Measurements from ENCODE around the gene PKD1.

Gene PKD1

GRCh38 chr16:2084895-2085625 is 50.6 kb downstream of the PKD1 start:
- no peak for TF ChIP-seq CTCF (IDR thresholded peaks at IDR 0.05; ENCODE audit: low read depth, low read length)
- H3K4me3 ChIP-seq (replicated peaks in 1 of 2; ENCODE audit: low read depth in 2 of 2, low read length in 2 of 2): no peak overlapping the region
- no peak for DNase-seq (ENCODE audit: low read depth in 2 of 2)

GRCh38 chr16:2083876-2084780 is 51.6 kb downstream of the PKD1 start:
- no peak for DNase-seq (ENCODE audit: low read depth in 2 of 2)

GRCh38 chr16:2083409-2083808 is 52.3 kb downstream of the PKD1 start:
- no peak for DNase-seq (ENCODE audit: low read depth in 2 of 2)
- no peak for TF ChIP-seq CTCF (IDR thresholded peaks at IDR 0.05; ENCODE audit: low read depth, low read length)
- H3K4me3 ChIP-seq (replicated peaks in 1 of 2; ENCODE audit: low read depth in 2 of 2, low read length in 2 of 2): no peak overlapping the region

More at GRCh38 chr16:2083876-2084780, 51.6 kb downstream of the PKD1 start:
- TF ChIP-seq CTCF (IDR thresholded peaks at IDR 0.05; ENCODE audit: low read depth, low read length): no peak
- no peak overlapping the region for H3K4me3 ChIP-seq (replicated peaks in 1 of 2; ENCODE audit: low read depth in 2 of 2, low read length in 2 of 2)

- DNase-seq (ENCODE audit: low read depth in 2 of 2): no peak
- TF ChIP-seq CTCF (IDR thresholded peaks at IDR 0.05; ENCODE audit: low read depth, low read length): no peak
- no peak overlapping the region for H3K4me3 ChIP-seq (replicated peaks in 1 of 2; ENCODE audit: low read depth in 2 of 2, low read length in 2 of 2)
These were observed 52.7 kb downstream of the PKD1 start for GRCh38 chr16:2082983-2083364.

GRCh38 chr16:2082171-2082982 is 53.3 kb downstream of the PKD1 start:
- H3K4me3 ChIP-seq (replicated peaks in 1 of 2; ENCODE audit: low read depth in 2 of 2, low read length in 2 of 2): no peak overlapping the region
- DNase-seq (ENCODE audit: low read depth in 2 of 2): peak; percentile 41 to 59
- no peak for TF ChIP-seq CTCF (IDR thresholded peaks at IDR 0.05; ENCODE audit: low read depth, low read length)

Measured in cardiac fibroblast (primary cell).